H9 (cell line): ENCODE data around the gene PISD. TPM values are rescaled to one million over a fixed set of nuclear protein-coding genes. Genes with fewer than 3 reads are reported as not detected.

ENCODE experiments used
- DNase-seq: peaks from one replicate; pipeline ENCODE4 v3.0.0-alpha.2; 2017
- H2AFZ ChIP-seq: one replicate; pipeline ENCODE4 v1.6.1; 2013; ENCODE audit warnings: mild to moderate bottlenecking, low read length, control low read depth, moderate library complexity
- H2AK5ac ChIP-seq: 2 replicates; pipeline ENCODE4 v1.6.1; 2013; ENCODE audit warnings: low read length, control low read depth, mixed read lengths; ENCODE audit not compliant: insufficient read length
- H2BK120ac ChIP-seq: one replicate; pipeline ENCODE4 v1.6.1; 2013; ENCODE audit warnings: low read depth, mild to moderate bottlenecking, low read length, control low read depth, inconsistent platforms; ENCODE audit not compliant: poor library complexity, severe bottlenecking
- H2BK12ac ChIP-seq: 2 replicates; pipeline ENCODE4 v1.6.1; 2013; ENCODE audit warnings: low read length, control low read depth, mixed read lengths, low read depth; ENCODE audit not compliant: insufficient read length
- H2BK15ac ChIP-seq: 2 replicates; pipeline ENCODE4 v1.6.1; 2013; ENCODE audit warnings: low read depth, low read length, control low read depth
- H2BK20ac ChIP-seq: one replicate; pipeline ENCODE4 v1.6.1; 2013; ENCODE audit warnings: low read depth, mild to moderate bottlenecking, low read length, control low read depth, inconsistent platforms; ENCODE audit not compliant: poor library complexity, severe bottlenecking
- H2BK5ac ChIP-seq: 2 replicates; pipeline ENCODE4 v1.6.1; 2013; ENCODE audit warnings: low read length, control low read depth, mixed read lengths; ENCODE audit not compliant: insufficient read length
- H3K14ac ChIP-seq: 2 replicates; pipeline ENCODE4 v1.6.1; 2013; ENCODE audit warnings: low read length, control low read depth; ENCODE audit not compliant: insufficient read depth
- H3K18ac ChIP-seq: 2 replicates; pipeline ENCODE4 v1.6.1; 2013; ENCODE audit warnings: low read depth, mild to moderate bottlenecking, mixed read lengths, low read length, control low read depth; ENCODE audit not compliant: insufficient read length
- H3K23ac ChIP-seq: 2 replicates; pipeline ENCODE4 v1.6.1; 2013; ENCODE audit warnings: low read length, control low read depth, mixed read lengths, low read depth; ENCODE audit not compliant: insufficient read length
- H3K23me2 ChIP-seq: 2 replicates; pipeline ENCODE4 v1.6.1; 2013; ENCODE audit warnings: low read depth, mild to moderate bottlenecking, mixed read lengths, low read length, control low read depth; ENCODE audit not compliant: insufficient read length, poor library complexity, severe bottlenecking
- H3K27ac ChIP-seq: 2 replicates; pipeline ENCODE4 v1.5.1; 2013; ENCODE audit warnings: low read length, control low read depth, mixed read lengths, low read depth; ENCODE audit not compliant: insufficient read length
- H3K27me3 ChIP-seq: 2 replicates; pipeline ENCODE4 v1.6.1; 2013; ENCODE audit warnings: low read length, control low read depth, inconsistent platforms; ENCODE audit not compliant: insufficient read depth
- H3K4ac ChIP-seq: 2 replicates; pipeline ENCODE4 v1.6.1; 2013; ENCODE audit warnings: low read depth, mild to moderate bottlenecking, control low read depth, inconsistent platforms, low read length, moderate library complexity
- H3K4me1 ChIP-seq: 2 replicates; pipeline ENCODE4 v1.6.1; 2013; ENCODE audit warnings: low read length, control low read depth, inconsistent platforms; ENCODE audit not compliant: insufficient read depth
- H3K4me2 ChIP-seq: 2 replicates; pipeline ENCODE4 v1.6.1; 2013; ENCODE audit warnings: low read length, control low read depth, mixed read lengths; ENCODE audit not compliant: insufficient read length, insufficient read depth
- H3K56ac ChIP-seq: 2 replicates; pipeline ENCODE4 v1.6.1; 2013; ENCODE audit warnings: low read depth, mild to moderate bottlenecking, mixed read lengths, low read length, control low read depth; ENCODE audit not compliant: insufficient read length
- H3K79me1 ChIP-seq: 2 replicates; pipeline ENCODE4 v1.6.1; 2013; ENCODE audit warnings: low read depth, mild to moderate bottlenecking, moderate library complexity, low read length, control low read depth, inconsistent platforms; ENCODE audit not compliant: insufficient read depth, poor library complexity, severe bottlenecking
- H3K79me2 ChIP-seq: 2 replicates; pipeline ENCODE4 v1.6.1; 2013; ENCODE audit warnings: low read length, control low read depth, inconsistent platforms; ENCODE audit not compliant: insufficient read depth
- H3K9ac ChIP-seq: 2 replicates; pipeline ENCODE4 v1.6.1; 2013; ENCODE audit warnings: low read length, control low read depth, mixed read lengths; ENCODE audit not compliant: insufficient read length; ENCODE audit errors: extremely low read depth
- H3K9me3 ChIP-seq: one replicate; pipeline ENCODE4 v1.6.1; 2013; ENCODE audit warnings: low read depth, low read length, inconsistent platforms; ENCODE audit not compliant: control insufficient read depth
- H3T11ph ChIP-seq: one replicate; pipeline ENCODE4 v1.6.1; 2013; ENCODE audit warnings: mild to moderate bottlenecking, low read length, control low read depth, inconsistent platforms
- H4K20me1 ChIP-seq: one replicate; pipeline ENCODE4 v1.6.1; 2013; ENCODE audit not compliant: control insufficient read depth, insufficient read length, insufficient read depth
- H4K5ac ChIP-seq: 2 replicates; pipeline ENCODE4 v1.6.1; 2013; ENCODE audit warnings: low read depth, mild to moderate bottlenecking, mixed read lengths, low read length, control low read depth; ENCODE audit not compliant: insufficient read length
- H4K8ac ChIP-seq: replicated peaks from 2 replicates; pipeline ENCODE4 v1.6.1; 2013; ENCODE audit warnings: low read length, control low read depth, mixed read lengths, low read depth; ENCODE audit not compliant: insufficient read length
- H4K91ac ChIP-seq: 2 replicates; pipeline ENCODE4 v1.6.1; 2013; ENCODE audit warnings: low read depth, mild to moderate bottlenecking, moderate library complexity, mixed read lengths, low read length, control low read depth; ENCODE audit not compliant: insufficient read length
- H3K27ac Mint-ChIP-seq, 3 experiments: 2 replicates in 2 of 3; 3 replicates in 1 of 3; pipeline ENCODE4 v1.8.0; 2020 to 2021; ENCODE audit warnings: mixed read lengths in 3 of 3, mild to moderate bottlenecking in 1 of 3, moderate library complexity in 1 of 3
- H3K27me3 Mint-ChIP-seq: 2 replicates; pipeline ENCODE4 v1.8.0; 2021; ENCODE audit warnings: low read depth, mild to moderate bottlenecking, moderate library complexity, mixed read lengths
- H3K36me3 Mint-ChIP-seq, 3 experiments: 2 replicates in 2 of 3; 3 replicates in 1 of 3; pipeline ENCODE4 v1.8.0; 2020 to 2021; ENCODE audit warnings: low read depth in 3 of 3, mixed read lengths in 3 of 3; ENCODE audit not compliant: insufficient read depth in 1 of 3
- H3K4me1 Mint-ChIP-seq, 2 experiments: 2 replicates each; pipeline ENCODE4 v1.8.0; 2020; ENCODE audit warnings: mixed read lengths in 2 of 2
- H3K4me3 Mint-ChIP-seq, 2 experiments: 2 replicates in 1 of 2; 3 replicates in 1 of 2; pipeline ENCODE4 v1.8.0; 2020 to 2021; ENCODE audit warnings: mild to moderate bottlenecking in 2 of 2, mixed read lengths in 2 of 2, moderate library complexity in 1 of 2
- H3K9me3 Mint-ChIP-seq, 2 experiments: 2 replicates in 1 of 2; 3 replicates in 1 of 2; pipeline ENCODE4 v1.8.0; 2020; ENCODE audit warnings: mild to moderate bottlenecking in 2 of 2, mixed read lengths in 2 of 2, moderate library complexity in 1 of 2
- WGBS: extraction: QIAGEN DNeasy Blood & Tissue Kit; methylation state at CpG from one replicate; pipeline ENCODE4 v1.1.7; 2013; ENCODE audit warnings: missing lambda C conversion rate, low lambda C conversion rate, mixed read lengths; ENCODE audit not compliant: insufficient read length; ENCODE audit errors: extremely low coverage; 5-methylcytosine and 5-hydroxymethylcytosine counted together
- total RNA-seq: library from RNA; stranded (reverse); gene quantifications from 2 replicates; pipeline ENCODE4 v1.2.1, GENCODE V29; 2021
- TF ChIP-seq, protein P1 (sequence below): fragments of 200-600 bp; sonication (generic); conservative IDR thresholded peaks from 3 replicates; pipeline ENCODE4 v1.8.0; 2021; ENCODE audit warnings: antibody characterized with exemption, mild to moderate bottlenecking

The PISD gene
- total RNA-seq, 1 experiment from 2014 or later = 62.0 TPM

DNA sequence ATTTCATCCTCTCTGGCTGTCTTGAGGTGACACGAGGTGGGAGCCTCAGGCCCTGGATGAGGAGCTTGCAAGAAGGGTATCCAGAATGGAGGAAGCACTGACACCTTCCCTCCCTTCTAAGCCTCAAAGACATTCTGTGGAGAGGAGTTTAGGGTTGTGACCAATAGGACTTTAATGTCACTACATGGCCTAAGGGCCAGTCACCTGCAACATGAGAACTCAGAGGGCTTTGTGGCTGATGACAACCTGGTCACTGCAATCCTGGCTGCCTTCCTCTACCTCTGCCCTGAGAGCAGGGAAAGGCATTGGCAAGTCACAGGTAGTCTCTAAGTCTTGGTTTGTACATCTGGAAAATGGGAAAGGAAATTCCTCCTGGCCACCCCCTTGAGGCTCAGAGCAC is 33.7 kb downstream of the PISD start:
- H4K91ac ChIP-seq = no peak overlapping the region
- WGBS = no CpG with 5 or more reads among the region's 1 CpG
- H3K79me2 ChIP-seq = peaks cover 9% of the 10 kb centered on the region; the same call in 1 of the 2 replicates
- H2BK15ac ChIP-seq = no peak overlapping the region
- H4K20me1 ChIP-seq = peaks cover 6% of the 10 kb centered on the region
- no peak for DNase-seq
- no peaks in the 10 kb centered on the region for H3K9me3 ChIP-seq
- H2BK120ac ChIP-seq = no peak overlapping the region
- H3K4ac ChIP-seq = no peak overlapping the region
- no peak overlapping the region for H2AK5ac ChIP-seq
- H3K4me2 ChIP-seq = no peak overlapping the region
- no peak overlapping the region for H2BK5ac ChIP-seq
- H3K23ac ChIP-seq = no peak overlapping the region
- no peak overlapping the region for H3T11ph ChIP-seq
- no peak overlapping the region for H3K18ac ChIP-seq
- H3K4me3 Mint-ChIP-seq = peak overlapping the region in 1 of 2 experiments; percentile 70; a peak in 3 of 5 replicates
- no peak overlapping the region for H2AFZ ChIP-seq
- H3K79me1 ChIP-seq = peaks cover 5% of the 10 kb centered on the region
- no peak overlapping the region for H3K9ac ChIP-seq
- H3K23me2 ChIP-seq = peaks cover 7% of the 10 kb centered on the region
- H3K27ac ChIP-seq = no peak overlapping the region
- H3K4me1 ChIP-seq = no peaks in the 10 kb centered on the region; the same call in 1 of the 2 replicates
- peaks cover 0 to 5% (median 0%) of the 10 kb centered on the region in 3 experiments; a peak in 3 of 7 replicates for H3K36me3 Mint-ChIP-seq
- no peaks in the 10 kb centered on the region for H3K27me3 ChIP-seq
- no peaks in the 10 kb centered on the region; a peak in 1 of 5 replicates for H3K9me3 Mint-ChIP-seq
- peaks cover 38 to 39% of the 10 kb centered on the region in 2 experiments for H3K4me1 Mint-ChIP-seq
- no peak overlapping the region for H3K14ac ChIP-seq
- TF ChIP-seq, protein P1, sequence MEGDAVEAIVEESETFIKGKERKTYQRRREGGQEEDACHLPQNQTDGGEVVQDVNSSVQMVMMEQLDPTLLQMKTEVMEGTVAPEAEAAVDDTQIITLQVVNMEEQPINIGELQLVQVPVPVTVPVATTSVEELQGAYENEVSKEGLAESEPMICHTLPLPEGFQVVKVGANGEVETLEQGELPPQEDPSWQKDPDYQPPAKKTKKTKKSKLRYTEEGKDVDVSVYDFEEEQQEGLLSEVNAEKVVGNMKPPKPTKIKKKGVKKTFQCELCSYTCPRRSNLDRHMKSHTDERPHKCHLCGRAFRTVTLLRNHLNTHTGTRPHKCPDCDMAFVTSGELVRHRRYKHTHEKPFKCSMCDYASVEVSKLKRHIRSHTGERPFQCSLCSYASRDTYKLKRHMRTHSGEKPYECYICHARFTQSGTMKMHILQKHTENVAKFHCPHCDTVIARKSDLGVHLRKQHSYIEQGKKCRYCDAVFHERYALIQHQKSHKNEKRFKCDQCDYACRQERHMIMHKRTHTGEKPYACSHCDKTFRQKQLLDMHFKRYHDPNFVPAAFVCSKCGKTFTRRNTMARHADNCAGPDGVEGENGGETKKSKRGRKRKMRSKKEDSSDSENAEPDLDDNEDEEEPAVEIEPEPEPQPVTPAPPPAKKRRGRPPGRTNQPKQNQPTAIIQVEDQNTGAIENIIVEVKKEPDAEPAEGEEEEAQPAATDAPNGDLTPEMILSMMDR = no peak
- no peak overlapping the region for H2BK12ac ChIP-seq
- no peak overlapping the region for H3K56ac ChIP-seq
- H4K8ac ChIP-seq = no peak overlapping the region
- H3K27me3 Mint-ChIP-seq = no peaks in the 10 kb centered on the region; the same call in 1 of the 2 replicates
- H2BK20ac ChIP-seq = no peak overlapping the region
- peak overlapping the region in 2 of 3 experiments; percentile 34 to 55; a peak in 3 of 7 replicates for H3K27ac Mint-ChIP-seq
- H4K5ac ChIP-seq = no peak overlapping the region
